Measurements from ENCODE around the gene TEX28.
"Not testable (repeated sequence)": the region's sequence is repeated elsewhere in the genome, so short reads cannot be mapped to it uniquely, and the experiment has no call there.

The TEX28 gene

GRCh38 chrX:154300816-154301215 is 5.9 kb upstream of the TEX28 start:
- Mint-ChIP-seq H3K9me3 (ENCODE audit: low read depth) (no peaks in the 10 kb centered on the region), H3K4me3 (no peak overlapping the region), H3K27me3 (no peaks in the 10 kb centered on the region), H3K4me1 (ENCODE audit: low read depth) (no peaks in the 10 kb centered on the region), H3K27ac (no peak overlapping the region), H3K36me3 (no peaks in the 10 kb centered on the region)

GRCh38 chrX:154298312-154298711 is 3.4 kb upstream of the TEX28 start:
- Mint-ChIP-seq H3K4me1 (ENCODE audit: low read depth) (no peaks in the 10 kb centered on the region), H3K36me3 (no peaks in the 10 kb centered on the region), H3K9me3 (ENCODE audit: low read depth) (no peaks in the 10 kb centered on the region), H3K4me3 (no peak overlapping the region), H3K27me3 (no peaks in the 10 kb centered on the region), H3K27ac (no peak overlapping the region)

- Mint-ChIP-seq H3K36me3 (no peaks in the 10 kb centered on the region), H3K4me3 (no peak overlapping the region), H3K9me3 (ENCODE audit: low read depth) (no peaks in the 10 kb centered on the region), H3K27me3 (no peaks in the 10 kb centered on the region), H3K4me1 (ENCODE audit: low read depth) (no peaks in the 10 kb centered on the region), H3K27ac (no peak overlapping the region)
These were observed 1.8 kb upstream of the TEX28 start for GRCh38 chrX:154296731-154297130.

- H3K4me3 Mint-ChIP-seq: no peak within 1 kb of the TSS
- no peaks in the 10 kb centered on the region for H3K27me3 Mint-ChIP-seq
- H3K4me1 Mint-ChIP-seq (ENCODE audit: low read depth): no peaks in the 10 kb centered on the region
- no peaks in the 10 kb centered on the region for H3K9me3 Mint-ChIP-seq (ENCODE audit: low read depth)
- H3K36me3 Mint-ChIP-seq: no peaks in the 10 kb centered on the region
- no peak within 1 kb of the TSS for H3K27ac Mint-ChIP-seq
These were observed 863 bp upstream of the TEX28 start, which contains the start of gene TKTL1 for GRCh38 chrX:154295664-154296310. Gene TKTL1 (plus strand): TSS chrX:154295795. CDS start chrX:154295860, 65 bp downstream.

- H3K27me3 Mint-ChIP-seq; H3K4me1 Mint-ChIP-seq (ENCODE audit: low read depth); H3K9me3 Mint-ChIP-seq (ENCODE audit: low read depth); H3K4me3 Mint-ChIP-seq; H3K36me3 Mint-ChIP-seq; H3K27ac Mint-ChIP-seq: not testable (repeated sequence)
These were observed 8.5 kb downstream of the TEX28 start for GRCh38 chrX:154286406-154286805.

GRCh38 chrX:154284489-154285338 is 10.2 kb downstream of the TEX28 start:
- H3K36me3 Mint-ChIP-seq; H3K4me1 Mint-ChIP-seq (ENCODE audit: low read depth); H3K27ac Mint-ChIP-seq; H3K4me3 Mint-ChIP-seq; H3K27me3 Mint-ChIP-seq; H3K9me3 Mint-ChIP-seq (ENCODE audit: low read depth): not testable (repeated sequence)

GRCh38 chrX:154269245-154269644 is 25.7 kb downstream of the TEX28 start:
- H3K9me3 Mint-ChIP-seq (ENCODE audit: low read depth); H3K27me3 Mint-ChIP-seq; H3K4me3 Mint-ChIP-seq; H3K36me3 Mint-ChIP-seq; H3K4me1 Mint-ChIP-seq (ENCODE audit: low read depth); H3K27ac Mint-ChIP-seq: not testable (repeated sequence)

- not testable (repeated sequence) for H3K27ac Mint-ChIP-seq, H3K4me3 Mint-ChIP-seq
These were observed 31.9 kb downstream of the TEX28 start for GRCh38 chrX:154263072-154263471.

GRCh38 chrX:154258711-154259110 is 36.2 kb downstream of the TEX28 start:
- not testable (repeated sequence) for H3K27me3 Mint-ChIP-seq; H3K27ac Mint-ChIP-seq; H3K36me3 Mint-ChIP-seq; H3K4me3 Mint-ChIP-seq; H3K4me1 Mint-ChIP-seq (ENCODE audit: low read depth); H3K9me3 Mint-ChIP-seq (ENCODE audit: low read depth)

More at GRCh38 chrX:154263072-154263471, 31.9 kb downstream of the TEX28 start:
- not testable (repeated sequence) for H3K36me3 Mint-ChIP-seq; H3K4me1 Mint-ChIP-seq (ENCODE audit: low read depth); H3K9me3 Mint-ChIP-seq (ENCODE audit: low read depth); H3K27me3 Mint-ChIP-seq

GRCh38 chrX:154257282-154257681 is 37.6 kb downstream of the TEX28 start, which contains the start of gene OPN1MW3:
Gene OPN1MW3 (plus strand): TSS chrX:154257582. CDS start chrX:154257620, 38 bp downstream.
- not testable (repeated sequence) for H3K4me3 Mint-ChIP-seq; H3K27ac Mint-ChIP-seq; H3K36me3 Mint-ChIP-seq; H3K4me1 Mint-ChIP-seq (ENCODE audit: low read depth); H3K27me3 Mint-ChIP-seq; H3K9me3 Mint-ChIP-seq (ENCODE audit: low read depth)

- not testable (repeated sequence) for H3K27me3 Mint-ChIP-seq; H3K4me3 Mint-ChIP-seq; H3K27ac Mint-ChIP-seq; H3K9me3 Mint-ChIP-seq (ENCODE audit: low read depth); H3K36me3 Mint-ChIP-seq; H3K4me1 Mint-ChIP-seq (ENCODE audit: low read depth)
These were observed 46.8 kb downstream of the TEX28 start for GRCh38 chrX:154248076-154248475.

- not testable (repeated sequence) for H3K27ac Mint-ChIP-seq; H3K36me3 Mint-ChIP-seq; H3K4me1 Mint-ChIP-seq (ENCODE audit: low read depth); H3K9me3 Mint-ChIP-seq (ENCODE audit: low read depth); H3K27me3 Mint-ChIP-seq; H3K4me3 Mint-ChIP-seq
These were observed 47.4 kb downstream of the TEX28 start for GRCh38 chrX:154247377-154248045.

GRCh38 chrX:154239982-154240503 is 54.9 kb downstream of the TEX28 start:
- not testable (repeated sequence) for H3K4me3 Mint-ChIP-seq

GRCh38 chrX:154238939-154239559 is 55.9 kb downstream of the TEX28 start:
- H3K36me3 Mint-ChIP-seq; H3K4me3 Mint-ChIP-seq; H3K9me3 Mint-ChIP-seq (ENCODE audit: low read depth); H3K27me3 Mint-ChIP-seq; H3K4me1 Mint-ChIP-seq (ENCODE audit: low read depth); H3K27ac Mint-ChIP-seq: not testable (repeated sequence)

More at GRCh38 chrX:154239982-154240503, 54.9 kb downstream of the TEX28 start:
- H3K27me3 Mint-ChIP-seq; H3K4me1 Mint-ChIP-seq (ENCODE audit: low read depth); H3K9me3 Mint-ChIP-seq (ENCODE audit: low read depth); H3K27ac Mint-ChIP-seq; H3K36me3 Mint-ChIP-seq: not testable (repeated sequence)

- H3K4me1 Mint-ChIP-seq (ENCODE audit: low read depth); H3K36me3 Mint-ChIP-seq; H3K4me3 Mint-ChIP-seq; H3K27ac Mint-ChIP-seq; H3K9me3 Mint-ChIP-seq (ENCODE audit: low read depth); H3K27me3 Mint-ChIP-seq: not testable (repeated sequence)
These were observed 61.3 kb downstream of the TEX28 start for GRCh38 chrX:154233620-154234019.

All from activated naive CD8-positive, alpha-beta T cell (primary cell).